BE2C (cell line): ENCODE results near the gene EP400.
A peak's percentile ranks its signal among the peaks of the same experiment; 100 is the strongest.

Source experiments
- DNase-seq: peaks from one replicate; pipeline ENCODE4 v3.0.0-alpha.2; 2020
- H3K27me3 ChIP-seq: fragments of 250-450 bp; sonication (Bioruptor Pico); 2 replicates; pipeline ENCODE4 v1.5.1; 2020; ENCODE audit warnings: mild to moderate bottlenecking
- H3K36me3 ChIP-seq: fragments of 250-450 bp; sonication (Bioruptor Pico); 2 replicates; pipeline ENCODE4 v1.5.1; 2020; ENCODE audit warnings: mild to moderate bottlenecking
- H3K4me1 ChIP-seq: fragments of 250-450 bp; sonication (Bioruptor Pico); 2 replicates; pipeline ENCODE4 v1.5.1; 2020
- H3K4me3 ChIP-seq: 2 replicates; pipeline ENCODE4 v1.5.1; 2011; ENCODE audit warnings: low read depth, low read length
- H3K9me3 ChIP-seq: fragments of 250-450 bp; sonication (Bioruptor Pico); 2 replicates; pipeline ENCODE4 v1.5.1; 2020
- TF ChIP-seq, protein P1 (sequence below): IDR thresholded peaks from 2 replicates; pipeline ENCODE4 v1.5.1; 2012; ENCODE audit warnings: mild to moderate bottlenecking, low read depth, low read length

The EP400 gene

DNA sequence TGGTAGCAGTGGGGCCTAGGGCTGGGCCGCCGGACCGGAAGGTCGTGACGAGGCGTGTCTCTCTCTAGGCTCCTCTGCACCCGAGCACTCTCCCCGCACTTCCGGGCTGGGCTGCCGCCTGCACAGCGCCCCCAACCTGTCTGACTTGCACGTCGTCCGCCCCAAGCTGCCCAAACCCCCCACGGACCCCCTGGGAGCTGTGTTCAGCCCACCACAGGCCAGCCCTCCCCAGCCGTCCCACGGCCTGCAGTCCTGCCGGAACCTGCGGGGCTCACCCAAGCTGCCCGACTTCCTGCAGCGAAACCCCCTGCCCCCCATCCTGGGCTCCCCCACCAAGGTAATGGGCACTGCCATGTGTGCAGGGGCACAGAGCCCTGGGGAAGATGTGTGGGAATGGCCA lies 33.9 kb upstream of the EP400 start:
- DNase-seq: peak; percentile 7
- peaks cover 8% of the 10 kb centered on the region; the same call in 1 of the 2 replicates for H3K36me3 ChIP-seq
- TF ChIP-seq, protein P1, sequence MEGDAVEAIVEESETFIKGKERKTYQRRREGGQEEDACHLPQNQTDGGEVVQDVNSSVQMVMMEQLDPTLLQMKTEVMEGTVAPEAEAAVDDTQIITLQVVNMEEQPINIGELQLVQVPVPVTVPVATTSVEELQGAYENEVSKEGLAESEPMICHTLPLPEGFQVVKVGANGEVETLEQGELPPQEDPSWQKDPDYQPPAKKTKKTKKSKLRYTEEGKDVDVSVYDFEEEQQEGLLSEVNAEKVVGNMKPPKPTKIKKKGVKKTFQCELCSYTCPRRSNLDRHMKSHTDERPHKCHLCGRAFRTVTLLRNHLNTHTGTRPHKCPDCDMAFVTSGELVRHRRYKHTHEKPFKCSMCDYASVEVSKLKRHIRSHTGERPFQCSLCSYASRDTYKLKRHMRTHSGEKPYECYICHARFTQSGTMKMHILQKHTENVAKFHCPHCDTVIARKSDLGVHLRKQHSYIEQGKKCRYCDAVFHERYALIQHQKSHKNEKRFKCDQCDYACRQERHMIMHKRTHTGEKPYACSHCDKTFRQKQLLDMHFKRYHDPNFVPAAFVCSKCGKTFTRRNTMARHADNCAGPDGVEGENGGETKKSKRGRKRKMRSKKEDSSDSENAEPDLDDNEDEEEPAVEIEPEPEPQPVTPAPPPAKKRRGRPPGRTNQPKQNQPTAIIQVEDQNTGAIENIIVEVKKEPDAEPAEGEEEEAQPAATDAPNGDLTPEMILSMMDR: no peak
- no peaks in the 10 kb centered on the region for H3K9me3 ChIP-seq
- no peak overlapping the region for H3K4me3 ChIP-seq
- H3K27me3 ChIP-seq: no peaks in the 10 kb centered on the region
- H3K4me1 ChIP-seq: peaks cover 14% of the 10 kb centered on the region

DNA sequence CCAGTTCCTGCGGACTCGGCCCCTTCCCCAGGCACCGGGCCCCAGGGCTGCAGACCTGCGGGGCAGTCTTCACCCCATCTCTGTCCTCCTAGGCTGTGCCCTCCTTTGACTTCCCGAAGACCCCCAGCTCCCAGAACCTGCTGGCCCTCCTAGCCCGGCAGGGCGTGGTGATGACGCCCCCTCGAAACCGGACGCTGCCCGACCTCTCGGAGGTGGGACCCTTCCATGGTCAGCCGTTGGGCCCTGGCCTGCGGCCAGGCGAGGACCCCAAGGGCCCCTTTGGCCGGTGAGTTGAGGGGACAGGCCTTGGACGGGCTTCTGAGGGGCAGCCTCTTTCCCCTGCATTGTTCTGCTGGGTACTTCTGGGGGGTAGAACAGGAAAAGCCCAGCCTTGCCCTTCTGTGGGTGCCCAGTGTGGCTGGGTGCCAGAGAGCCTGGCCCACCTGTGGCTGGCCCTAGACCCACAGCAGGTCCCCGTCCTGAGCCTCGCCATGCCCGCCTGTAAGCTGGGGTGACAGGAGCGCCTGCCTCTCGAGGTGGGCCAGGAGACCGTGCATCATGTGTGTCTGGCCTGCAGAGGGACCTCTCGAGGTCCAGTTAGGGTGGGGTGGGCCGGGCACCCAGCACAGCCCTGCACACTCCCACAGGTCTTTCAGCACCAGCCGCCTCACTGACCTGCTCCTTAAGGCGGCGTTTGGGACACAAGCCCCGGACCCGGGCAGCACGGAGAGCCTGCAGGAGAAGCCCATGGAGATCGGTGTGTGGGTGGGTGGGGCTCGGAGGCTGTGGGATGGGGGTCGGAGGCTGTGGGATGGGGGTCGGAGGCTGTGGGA lies 33.2 kb upstream of the EP400 start:
- peak; percentile 13 for DNase-seq
- H3K9me3 ChIP-seq: no peaks in the 10 kb centered on the region
- TF ChIP-seq, protein P1: no peak
- H3K27me3 ChIP-seq: no peaks in the 10 kb centered on the region
- H3K4me3 ChIP-seq: no peak overlapping the region
- peaks cover 12% of the 10 kb centered on the region for H3K36me3 ChIP-seq
- peaks cover 14% of the 10 kb centered on the region for H3K4me1 ChIP-seq

DNA sequence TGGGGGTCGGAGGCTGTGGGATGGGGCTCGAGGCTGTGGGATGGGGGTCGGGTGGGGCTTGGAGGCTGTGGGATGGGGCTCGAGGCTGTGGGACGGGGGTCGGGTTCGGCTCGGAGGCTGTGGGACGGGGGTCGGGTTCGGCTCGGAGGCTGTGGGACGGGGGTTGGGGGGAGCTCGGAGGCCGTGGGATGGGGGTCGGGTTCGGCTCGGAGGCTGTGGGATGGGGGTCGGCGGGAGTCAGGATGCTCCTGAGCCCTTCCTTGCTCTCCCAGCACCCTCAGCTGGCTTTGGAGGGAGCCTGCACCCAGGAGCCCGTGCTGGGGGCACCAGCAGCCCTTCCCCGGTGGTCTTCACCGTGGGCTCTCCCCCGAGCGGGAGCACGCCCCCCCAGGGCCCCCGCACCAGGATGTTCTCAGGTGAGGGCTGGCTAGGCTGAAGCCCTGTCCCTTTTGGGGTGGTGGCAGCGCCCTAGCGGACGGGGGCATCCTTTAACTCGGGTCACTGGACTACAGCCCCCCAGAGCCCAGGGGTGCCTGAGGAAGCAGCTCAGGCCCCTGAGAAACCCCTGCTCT lies 32.5 kb upstream of the EP400 start:
- DNase-seq: peak; percentile 11
- Histone ChIP-seq H3K4me3 (no peak overlapping the region), H3K9me3 (no peaks in the 10 kb centered on the region), H3K27me3 (no peaks in the 10 kb centered on the region), H3K4me1 (peaks cover 8% of the 10 kb centered on the region), H3K36me3 (peaks cover 15% of the 10 kb centered on the region)
- TF ChIP-seq, protein P1: no peak

DNA sequence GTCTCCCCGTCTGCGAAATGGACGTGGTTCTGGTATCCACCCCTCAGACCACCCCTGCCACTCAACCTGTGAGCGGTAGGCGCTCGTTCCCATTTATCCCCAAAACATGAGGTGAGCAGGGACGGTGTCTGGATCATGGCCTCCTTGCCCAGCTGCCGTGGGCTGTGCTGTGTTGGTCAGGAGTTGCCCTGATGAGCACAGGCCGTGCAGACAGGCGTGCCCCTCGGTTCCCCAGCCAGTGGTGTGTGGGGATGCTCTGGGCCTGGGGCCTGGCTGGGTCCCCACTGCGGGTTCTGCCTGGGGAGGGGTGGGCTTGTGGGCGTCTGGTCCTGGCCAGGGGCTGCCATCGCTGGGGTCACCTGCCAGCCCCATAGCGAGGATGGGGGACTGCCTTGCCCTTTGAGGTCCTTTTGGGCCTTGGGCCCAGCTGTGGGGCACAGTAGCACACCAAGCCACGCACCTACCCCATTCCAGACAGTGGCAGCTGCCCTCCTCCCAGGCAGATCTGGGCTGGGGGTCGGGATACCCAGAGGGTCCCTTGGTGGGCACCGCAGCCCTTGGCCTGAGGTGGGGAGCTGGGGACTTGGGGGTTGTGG lies 31.9 kb upstream of the EP400 start:
- no peaks in the 10 kb centered on the region for H3K27me3 ChIP-seq
- peaks cover 5% of the 10 kb centered on the region for H3K4me1 ChIP-seq
- DNase-seq: peak; percentile 11
- no peaks in the 10 kb centered on the region for H3K9me3 ChIP-seq
- H3K4me3 ChIP-seq: no peak overlapping the region
- H3K36me3 ChIP-seq: peaks cover 15% of the 10 kb centered on the region
- TF ChIP-seq, protein P1: no peak

DNA sequence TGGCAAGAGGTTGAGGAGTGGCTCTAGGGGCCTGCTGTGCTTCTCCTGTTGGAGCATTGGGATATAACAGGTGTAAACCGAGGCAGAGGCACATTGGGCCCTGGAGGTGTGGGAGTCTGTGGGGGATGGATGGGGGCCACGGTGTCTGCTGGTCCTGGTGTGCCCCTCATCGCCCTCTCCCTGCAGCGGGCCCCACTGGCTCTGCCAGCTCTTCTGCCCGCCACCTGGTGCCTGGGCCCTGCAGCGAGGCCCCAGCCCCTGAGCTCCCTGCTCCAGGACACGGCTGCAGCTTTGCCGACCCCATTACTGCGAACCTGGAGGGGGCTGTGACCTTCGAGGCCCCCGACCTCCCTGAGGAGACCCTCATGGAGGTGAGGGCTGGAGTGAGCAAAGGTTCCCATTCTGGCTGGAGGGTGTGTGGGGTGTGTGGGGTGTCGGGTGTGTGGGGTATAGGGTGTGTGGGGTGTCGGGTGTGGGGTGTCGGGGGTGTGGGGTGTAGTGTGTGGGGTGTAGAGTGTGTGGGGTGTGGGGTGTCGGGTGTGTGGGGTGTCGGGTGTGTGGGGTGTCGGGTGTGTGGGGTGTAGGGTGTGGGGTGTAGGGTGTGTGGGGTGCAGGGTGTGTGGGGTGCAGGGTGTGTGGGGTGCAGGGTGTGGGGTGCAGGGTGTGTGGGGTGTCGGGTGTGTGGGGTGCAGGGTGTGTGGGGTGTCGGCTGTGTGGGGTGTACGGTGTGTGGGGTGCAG lies 31.3 kb upstream of the EP400 start:
- Histone ChIP-seq H3K4me3 (no peak overlapping the region), H3K36me3 (peaks cover 15% of the 10 kb centered on the region), H3K9me3 (no peaks in the 10 kb centered on the region), H3K4me1 (no peaks in the 10 kb centered on the region), H3K27me3 (no peaks in the 10 kb centered on the region)
- no peak for DNase-seq
- TF ChIP-seq, protein P1: no peak
